DMS114 treated with DMSO at 0.1 percent for 48 hours (cell line): Measurements from ENCODE around the gene CTPS2.
"Not testable (repeated sequence)": the region's sequence is repeated elsewhere in the genome, so short reads cannot be mapped to it uniquely, and the experiment has no call there.

Experiments used
- DNase-seq: peaks from one replicate; lab custom pipeline; 2025; ENCODE audit not compliant: unreplicated experiment; lab: John Stamatoyannopoulos, UW

CTPS2 gene

DNA sequence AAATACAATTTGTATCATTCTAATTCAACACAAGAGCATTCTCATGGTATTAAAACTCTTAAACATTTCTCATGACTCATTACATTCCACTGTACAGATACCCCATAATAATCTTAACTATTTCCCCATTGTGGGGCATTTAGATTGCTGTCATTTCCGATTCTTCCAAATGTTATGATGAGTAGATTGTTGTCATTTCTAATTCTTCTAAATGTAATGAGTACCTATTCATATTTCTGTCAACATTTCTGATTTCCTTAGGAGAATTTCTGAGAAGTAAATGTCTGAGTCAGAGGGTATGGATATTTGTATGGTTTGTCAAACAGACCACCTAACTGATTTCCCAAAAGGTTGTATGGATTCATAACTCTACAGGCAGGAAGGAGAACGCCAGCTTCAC lies 54.2 kb downstream of the CTPS2 start:
- DNase-seq = no peak

DNA sequence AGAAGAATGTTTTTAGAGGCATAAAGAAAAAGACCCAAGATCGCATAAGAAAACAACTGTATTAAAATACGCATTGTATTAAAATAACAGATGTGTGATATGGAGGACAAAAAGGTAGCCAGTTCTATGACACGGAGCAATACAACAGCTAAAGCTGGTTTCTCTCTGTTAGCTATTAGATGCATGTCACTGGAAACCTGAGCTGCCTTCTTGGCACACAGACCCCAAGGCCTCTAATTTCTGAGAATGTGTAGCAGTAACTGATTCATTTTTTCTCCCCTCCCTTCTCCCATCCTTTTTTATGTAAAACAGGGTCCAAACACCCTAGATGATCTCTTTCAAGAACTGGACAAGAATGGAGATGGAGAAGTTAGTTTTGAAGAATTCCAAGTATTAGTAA lies 58.4 kb downstream of the CTPS2 start:
- DNase-seq = no peak

DNA sequence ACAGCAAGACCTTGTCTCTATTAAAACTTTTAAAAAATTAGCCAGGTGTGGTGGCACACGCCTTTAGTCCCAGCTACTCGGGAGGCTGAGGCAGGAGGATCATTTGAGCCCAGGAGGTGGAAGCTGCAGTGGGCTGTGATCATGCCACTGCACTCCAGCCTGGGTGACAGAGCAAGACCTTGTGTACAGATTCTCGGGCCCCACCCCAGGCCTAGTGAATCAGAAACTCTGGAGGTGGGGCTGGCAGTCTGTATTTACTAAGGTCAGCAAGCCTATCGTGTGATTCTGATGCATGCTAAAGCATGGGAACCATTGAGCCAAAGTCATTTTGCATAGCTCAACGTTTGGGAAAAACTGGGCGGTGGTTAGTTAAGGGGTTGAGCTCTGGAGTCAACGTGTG lies 59.0 kb downstream of the CTPS2 start:
- DNase-seq = no peak

DNA sequence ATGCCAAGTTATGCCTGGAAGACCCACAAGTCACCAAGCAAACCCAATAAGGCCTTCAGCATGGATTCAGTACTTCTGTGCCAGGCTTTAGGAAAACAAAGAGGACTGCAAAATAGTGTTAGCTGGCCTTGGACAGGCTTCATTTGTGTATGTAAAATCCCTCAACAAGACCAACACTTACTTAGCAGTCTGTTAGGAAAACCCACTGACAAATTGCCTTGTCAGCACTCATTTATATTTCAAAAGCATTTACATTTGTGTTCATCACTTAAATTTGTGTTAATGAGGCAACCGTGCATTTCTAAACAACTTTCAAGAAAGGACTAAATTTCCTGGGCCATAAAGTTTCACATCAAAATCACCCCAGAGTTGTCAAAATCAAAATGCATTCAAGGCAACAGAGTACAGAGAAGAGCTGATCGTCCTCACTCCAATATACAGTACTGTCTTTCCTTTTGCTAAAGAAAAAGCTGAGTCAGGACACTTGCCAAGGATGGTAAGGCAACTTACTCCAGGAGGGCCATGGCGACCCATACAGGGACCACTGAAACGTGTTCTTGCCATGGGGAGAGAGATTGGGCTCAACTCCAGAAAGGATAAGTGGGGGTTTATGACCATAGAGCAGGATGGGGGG lies 61.0 kb downstream of the CTPS2 start:
- DNase-seq = no peak

DNA sequence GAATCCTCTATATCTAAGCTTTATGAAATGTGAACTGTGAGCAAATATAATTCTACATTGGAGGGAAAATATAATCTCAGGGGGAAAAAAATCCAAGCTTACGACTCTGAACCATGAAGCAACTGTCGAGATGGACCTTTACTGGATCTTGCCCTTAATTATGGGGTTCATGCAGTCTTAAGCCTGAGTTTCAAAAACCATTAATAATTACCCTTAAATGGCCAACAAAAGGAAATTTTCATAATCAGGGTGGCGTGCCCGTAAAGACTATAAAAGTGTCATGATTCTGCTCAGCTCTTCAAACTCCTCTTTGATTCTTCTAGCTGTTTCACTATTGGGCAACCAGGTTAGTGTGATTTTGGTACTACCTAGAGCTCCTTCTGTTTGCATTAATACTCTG lies 62.6 kb downstream of the CTPS2 start, which contains the start of gene S100G:
TSS of gene S100G (plus strand) at position 301 of the 400 bp plus-strand sequence. CDS start 849 bp downstream, outside the sequence.
- no peak for DNase-seq

DNA sequence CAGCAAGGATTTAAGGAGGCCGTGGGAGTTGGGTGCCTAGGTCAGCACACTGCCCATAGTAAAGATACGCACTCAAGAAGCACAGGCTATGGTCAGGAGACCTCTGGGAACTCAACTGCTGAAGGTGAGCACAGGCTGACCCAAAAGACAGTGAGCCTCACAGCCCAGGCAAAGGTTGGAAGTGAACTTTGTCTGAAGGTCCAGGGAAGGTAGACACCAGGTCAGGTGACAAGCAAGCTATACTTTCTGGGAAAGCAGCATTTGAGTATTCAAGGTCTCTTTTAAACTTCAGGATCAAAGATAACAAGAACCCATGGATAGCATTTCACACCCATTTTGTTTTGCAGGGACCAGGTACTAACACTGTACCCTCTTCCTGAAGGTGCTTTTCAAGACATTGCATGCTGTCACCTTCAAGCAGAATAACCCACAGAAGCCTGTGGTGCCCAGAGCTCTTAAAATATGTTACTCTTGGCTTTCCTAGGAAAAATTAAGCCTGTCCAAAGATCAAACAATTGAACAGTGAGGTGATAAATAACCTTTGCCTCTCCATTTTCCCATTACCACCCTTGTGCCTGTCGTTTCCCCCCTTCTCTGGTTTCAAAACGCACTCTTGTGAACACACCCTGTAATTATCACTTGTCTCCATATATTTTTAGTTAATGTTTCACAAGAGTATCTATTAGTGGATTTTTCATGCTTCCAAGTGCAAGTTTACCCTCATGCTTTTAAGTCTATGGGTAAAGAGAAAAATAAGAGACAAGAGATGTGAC lies 65.9 kb downstream of the CTPS2 start:
- no peak for DNase-seq

DNA sequence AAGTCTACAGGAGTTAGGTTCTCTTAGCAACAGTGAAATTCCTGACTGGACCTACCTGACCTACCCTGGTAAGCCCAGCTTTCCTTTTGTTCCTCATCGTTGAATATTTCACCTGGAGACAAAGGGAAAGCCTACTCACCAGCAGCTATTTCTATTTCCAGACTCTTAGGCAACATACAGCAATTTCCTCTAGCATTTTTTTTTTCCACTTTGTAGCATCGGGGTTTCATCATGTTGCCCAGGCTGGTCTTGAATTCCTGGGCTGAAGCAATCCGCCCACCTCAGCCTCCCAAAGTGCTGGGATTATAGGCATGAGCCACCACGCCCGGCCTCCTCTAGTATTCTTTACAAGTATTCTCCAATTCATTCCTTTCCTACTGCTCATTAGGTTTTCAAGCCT lies 69.3 kb downstream of the CTPS2 start:
- no peak for DNase-seq

DNA sequence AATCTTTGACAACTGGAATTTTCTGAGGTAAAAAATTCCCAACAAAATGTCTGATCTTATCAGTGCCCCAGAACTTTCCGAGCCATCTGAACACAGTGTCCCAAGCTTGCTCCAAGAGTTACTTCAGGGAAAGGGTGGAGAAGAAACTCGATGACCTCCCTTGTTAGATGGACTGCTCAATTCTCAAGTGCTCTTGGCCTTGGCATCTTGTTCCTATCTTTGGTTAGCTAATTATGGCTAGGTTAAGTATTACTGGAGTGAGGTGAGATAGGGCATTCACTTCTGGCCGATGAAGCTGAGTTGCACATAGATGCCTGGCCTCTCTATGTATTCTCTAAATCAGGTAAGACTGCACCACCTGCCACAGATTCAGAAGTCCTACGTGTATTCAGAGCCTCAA lies 71.6 kb downstream of the CTPS2 start:
- no peak for DNase-seq

DNA sequence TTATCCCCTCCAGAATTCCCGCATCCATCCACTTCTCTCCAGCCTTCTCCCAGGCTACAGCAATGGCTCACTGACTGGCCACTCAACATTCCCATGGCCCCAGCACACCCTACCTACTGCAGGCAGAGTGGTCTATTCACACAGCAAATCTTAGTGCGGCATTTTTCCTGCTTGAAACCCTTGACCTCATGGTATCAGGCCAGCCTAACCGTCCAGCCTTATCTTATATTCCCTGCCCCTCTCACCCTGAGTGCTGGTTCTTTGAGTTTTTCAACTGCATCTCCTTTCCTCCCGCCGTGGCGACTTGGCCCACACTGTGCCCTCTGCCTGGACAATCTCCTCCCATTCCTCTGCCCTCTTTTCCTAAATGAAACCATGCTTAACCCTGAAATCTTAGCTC lies 72.5 kb downstream of the CTPS2 start:
- no peak for DNase-seq

DNA sequence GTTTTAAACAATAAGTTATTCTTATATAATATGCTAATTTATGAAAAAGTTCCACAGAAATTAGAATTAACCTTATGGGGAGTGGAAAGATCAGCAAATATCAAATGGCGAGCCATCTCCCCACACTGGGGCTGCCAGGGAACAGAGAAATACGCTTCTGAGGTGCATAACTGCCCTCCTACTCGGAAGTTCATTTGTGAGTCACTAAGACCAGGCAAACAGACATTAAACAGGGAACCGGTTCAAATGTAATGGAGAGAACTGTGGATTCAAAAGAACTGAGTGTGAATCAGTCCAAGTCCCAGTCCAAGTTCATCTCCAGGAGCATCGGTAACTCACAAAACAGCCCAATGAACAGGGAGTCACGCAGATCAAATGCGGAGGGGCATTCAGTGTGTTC lies 73.9 kb downstream of the CTPS2 start:
- DNase-seq = no peak

DNA sequence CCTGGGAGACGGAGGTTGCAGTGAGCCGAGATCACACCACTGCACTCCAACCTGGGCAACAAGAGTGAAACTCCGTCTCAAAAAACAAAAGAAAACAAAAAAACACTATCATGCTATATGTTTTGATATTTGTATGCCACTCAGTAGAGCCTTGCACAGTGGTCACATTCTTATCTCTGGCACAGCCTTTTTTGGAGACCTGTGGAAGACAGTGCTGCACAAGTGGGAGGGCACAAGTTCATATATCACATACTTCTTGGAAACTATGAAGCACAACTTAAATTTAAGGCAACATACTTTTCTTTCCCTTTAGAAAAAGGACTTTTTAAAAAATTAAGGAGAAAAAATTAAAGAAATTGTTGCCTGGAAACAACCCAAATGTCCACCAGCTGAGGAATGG lies 76.9 kb downstream of the CTPS2 start:
- no peak for DNase-seq

DNA sequence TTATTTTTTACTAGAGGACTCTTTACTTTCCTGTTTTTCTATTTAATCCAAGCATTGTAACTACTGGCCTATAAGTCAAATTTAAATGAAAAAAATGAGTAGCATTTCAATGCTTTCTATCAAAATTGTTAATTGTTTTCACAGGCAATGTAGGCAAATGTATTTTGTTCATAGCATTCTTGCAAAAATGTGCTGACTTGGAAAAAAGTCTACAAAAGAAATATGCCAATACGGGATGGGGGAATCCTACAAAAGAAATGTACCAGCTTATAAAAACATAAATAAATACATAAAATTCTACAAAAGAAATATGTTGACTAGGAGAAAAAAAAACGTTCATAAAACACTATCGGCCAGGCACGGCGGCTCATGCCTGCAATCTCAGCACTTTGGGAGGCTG lies 77.4 kb downstream of the CTPS2 start:
- no peak for DNase-seq

DNA sequence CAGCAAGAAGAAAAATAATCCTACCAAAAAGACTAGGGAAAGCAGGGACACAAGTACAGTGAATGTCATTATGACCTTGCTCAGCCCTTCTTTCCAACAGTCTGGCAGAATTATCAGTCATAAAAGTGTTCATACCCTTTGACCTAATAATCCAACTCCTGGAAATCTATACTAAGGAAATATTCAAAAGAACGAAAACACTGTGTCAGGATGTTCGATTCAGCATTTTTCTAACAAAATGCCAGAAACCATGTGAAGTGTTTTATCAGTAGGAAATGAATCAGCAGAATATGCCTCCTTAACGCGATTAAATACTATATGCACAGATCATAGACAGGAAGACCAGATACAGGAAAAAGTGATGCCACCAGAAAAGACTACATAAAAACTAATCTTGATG lies 78.7 kb downstream of the CTPS2 start:
- no peak for DNase-seq

DNA sequence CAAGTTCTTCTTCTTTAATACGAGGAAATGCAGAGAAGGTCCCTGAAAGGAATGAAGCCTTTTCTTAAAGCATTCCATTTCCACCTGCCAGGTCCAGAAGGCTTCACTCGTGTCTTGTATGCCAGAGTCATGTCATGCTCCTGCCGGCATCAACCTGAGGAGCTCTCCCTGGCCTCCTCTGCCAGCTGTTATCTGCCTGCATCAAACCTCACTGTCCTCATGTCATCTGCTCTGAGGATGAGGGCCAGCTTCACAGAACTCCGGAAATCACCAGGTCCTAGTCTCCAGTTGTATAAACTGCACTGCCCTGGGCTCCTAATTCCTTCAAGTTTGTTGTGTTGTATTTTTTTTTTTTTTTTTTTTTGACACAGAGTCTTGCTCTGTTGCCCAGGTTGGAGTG lies 82.6 kb downstream of the CTPS2 start:
- no peak for DNase-seq

DNA sequence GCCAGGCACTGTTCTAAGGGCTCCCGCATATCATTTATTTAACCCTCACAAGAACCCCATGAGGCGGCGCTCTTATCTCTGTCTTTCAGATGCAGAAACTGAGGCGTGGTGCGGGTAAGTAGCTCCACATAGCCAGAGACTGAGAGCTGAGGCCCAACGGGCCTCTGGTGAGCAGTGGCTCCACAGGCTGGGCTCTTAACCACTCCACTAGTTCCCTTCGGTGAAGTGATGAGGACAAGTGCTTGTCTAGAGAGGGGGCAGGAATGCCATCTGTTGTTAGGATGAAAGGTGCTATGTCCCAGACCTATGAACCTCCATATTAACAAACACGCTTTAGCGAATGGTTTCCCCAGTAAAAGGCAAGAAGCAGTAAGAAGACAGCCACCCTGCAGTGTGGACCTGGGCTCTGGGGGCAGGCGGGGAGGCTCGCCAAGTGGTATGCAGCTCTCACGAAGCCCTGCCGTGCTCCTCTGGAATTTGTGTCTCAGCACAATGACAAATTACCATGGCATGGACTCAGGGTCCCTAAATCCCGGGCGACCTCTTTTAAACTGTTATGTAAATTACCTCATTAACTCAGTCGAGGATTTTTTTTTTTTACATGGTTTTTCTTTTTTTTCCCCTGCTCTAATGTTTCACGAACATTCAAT lies 83.4 kb downstream of the CTPS2 start:
- no peak for DNase-seq

DNA sequence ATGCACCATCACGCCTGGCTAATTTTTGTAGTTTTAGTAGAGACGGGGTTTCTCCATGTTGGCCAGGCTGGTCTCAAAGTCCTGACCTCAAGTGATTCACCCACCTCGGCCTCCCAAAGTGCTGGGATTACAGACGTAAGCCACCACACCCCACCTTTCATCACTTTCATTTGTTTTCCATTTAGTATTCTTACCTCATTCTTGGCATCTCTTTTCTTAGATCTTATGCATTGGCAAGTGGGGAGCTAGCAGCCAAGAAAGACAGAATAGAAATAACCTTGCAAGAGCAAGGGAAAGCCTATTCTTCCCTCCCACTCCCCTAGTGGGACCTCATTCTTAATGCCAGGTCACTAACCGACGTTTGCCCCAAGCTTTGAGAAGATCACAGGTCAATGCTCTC lies 84.0 kb downstream of the CTPS2 start:
- DNase-seq = not testable (repeated sequence)

DNA sequence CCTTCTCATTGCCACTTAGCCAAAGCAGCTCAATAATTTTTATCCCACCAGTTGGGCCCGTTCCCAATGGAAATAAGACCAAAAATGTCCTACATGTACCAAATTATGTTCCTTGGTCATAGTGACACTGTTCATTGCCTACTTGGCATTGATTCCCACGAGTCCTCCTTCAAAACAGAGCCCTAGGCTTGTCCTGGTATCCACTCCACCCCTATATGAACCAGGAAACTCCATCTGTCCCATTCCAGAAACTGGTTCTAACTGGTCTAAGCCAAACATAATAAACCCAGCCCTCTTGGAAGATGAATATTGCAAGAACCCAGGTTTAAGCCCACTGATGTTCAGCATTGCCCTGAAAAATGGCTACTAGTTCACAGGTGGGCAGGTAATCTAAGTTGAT lies 93.4 kb downstream of the CTPS2 start:
- no peak for DNase-seq

DNA sequence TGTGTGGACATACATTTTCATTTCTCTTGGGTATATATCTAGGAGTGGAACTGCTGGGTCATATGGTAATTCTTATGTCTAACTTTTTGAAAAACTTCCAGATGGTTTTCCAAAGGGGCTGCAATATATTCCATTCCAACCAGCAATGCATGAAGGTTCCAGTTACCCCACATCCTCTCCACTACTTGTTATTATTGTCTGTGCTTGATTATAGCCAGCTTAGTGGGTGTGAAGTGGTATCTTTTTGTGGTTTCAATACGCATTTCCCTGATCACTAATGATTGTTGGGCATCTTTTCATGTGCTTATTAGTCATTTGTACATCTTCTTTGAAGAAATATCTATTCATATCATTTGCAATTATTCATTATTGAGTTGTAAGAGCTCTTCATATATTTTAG lies 94.0 kb downstream of the CTPS2 start:
- DNase-seq = no peak

DNA sequence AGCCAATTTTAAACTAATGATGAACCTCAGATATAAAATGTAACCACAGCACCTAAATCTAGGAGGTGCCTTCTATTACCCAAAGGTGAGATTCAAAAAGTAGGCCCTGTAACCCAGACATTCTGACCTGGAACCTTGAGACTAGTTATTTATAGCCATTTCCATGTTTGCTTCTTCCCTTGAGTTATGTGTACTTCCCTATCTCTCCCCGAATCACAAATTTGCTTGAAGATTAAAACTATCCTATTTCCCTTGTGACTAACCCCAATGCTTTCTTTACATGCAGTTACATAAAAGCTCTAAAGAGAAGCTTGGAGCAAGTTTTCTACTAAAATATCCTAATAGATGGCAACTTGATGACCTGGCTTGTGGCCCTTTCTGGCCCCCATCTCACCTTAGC lies 95.1 kb downstream of the CTPS2 start:
- DNase-seq = no peak

DNA sequence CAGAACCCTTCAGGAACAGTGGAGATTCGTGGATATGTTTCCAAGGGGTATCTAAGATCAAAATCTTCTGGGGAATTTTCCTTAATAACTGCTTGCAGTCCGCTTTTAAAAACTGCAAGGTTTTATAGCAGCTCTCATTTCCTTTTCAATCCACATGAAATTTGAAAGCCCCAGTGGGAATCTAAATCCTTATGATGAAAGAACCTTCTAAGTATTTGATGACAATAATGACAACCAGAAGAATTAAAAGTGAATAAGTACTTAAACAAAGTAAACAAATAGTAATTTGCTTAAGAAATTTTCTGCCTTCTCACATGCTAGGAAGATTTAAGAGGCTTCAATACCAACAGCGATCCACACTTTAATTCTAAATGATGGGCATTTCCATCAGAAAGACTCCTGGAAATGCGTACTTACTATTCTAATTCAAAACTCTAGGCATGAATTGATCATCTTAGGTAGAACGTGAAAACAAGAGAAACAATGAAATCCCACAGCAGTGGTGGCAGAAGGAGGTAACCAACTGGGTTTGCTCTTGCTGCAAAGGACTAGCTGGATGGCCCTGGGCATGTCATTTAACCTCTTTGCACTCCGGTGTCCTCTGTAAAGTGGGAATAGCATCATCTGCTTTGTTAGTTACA lies 100.1 kb downstream of the CTPS2 start:
- DNase-seq = no peak

DNA sequence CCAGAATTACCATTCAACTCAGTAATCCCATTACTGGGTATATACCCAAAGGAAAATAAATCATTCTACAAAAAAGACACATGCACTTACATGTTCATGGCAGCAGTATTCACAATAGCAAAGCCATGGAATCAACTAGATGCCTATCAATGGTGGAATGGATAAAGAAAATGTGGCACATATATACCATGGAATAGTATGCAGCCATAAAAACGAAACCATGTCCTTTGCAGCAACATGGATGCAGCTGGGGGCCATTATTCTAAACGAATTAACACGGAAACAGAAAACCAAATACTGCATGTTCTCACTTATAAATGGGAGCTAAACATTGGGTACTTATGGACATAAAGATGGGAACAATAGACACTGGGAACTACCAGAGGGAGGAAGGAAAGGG lies 101.8 kb downstream of the CTPS2 start:
- DNase-seq = not testable (repeated sequence)

DNA sequence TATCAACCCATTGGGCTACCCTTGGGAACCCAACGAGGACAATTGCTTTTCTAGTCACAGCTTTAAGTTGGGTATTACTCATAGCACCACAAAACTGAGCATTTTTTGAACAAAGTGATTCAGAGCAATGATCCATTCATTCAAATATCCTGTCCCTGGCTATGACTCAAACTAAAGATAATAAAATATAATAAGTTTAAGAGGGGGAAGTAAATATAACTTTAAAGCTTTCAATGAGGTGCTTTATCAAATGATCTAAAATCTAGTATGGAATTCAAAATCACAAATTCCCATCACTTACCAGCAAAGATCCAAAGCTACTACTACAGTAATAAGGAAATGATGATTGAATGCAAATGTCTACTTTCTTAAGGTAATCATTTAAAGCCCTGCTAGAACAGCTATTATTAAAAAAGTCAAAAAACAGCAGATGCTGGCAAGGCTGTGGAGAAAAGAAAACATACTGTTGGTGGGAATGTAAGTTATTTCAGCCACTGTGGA lies 102.3 kb downstream of the CTPS2 start:
- DNase-seq = no peak
